Loucy (cell line): ENCODE data around the gene TRABD2B.

Experiments
- H2AFZ ChIP-seq: fragments of 200-600 bp; sonication (generic); 2 replicates; pipeline ENCODE4 v1.6.0; 2016; ENCODE audit warnings: antibody characterized with exemption, mild to moderate bottlenecking, low read length, moderate library complexity
- H3F3A ChIP-seq: fragments of 200-600 bp; 2 replicates; pipeline ENCODE4 v1.6.0; 2016; ENCODE audit warnings: antibody characterized with exemption, low read depth, mild to moderate bottlenecking
- H3K27me3 ChIP-seq: fragments of 200-600 bp; sonication (generic); 2 replicates; pipeline ENCODE4 v1.6.1; 2014; ENCODE audit warnings: low read length, mild to moderate bottlenecking; ENCODE audit not compliant: insufficient read depth, poor library complexity, severe bottlenecking
- H3K36me3 ChIP-seq: fragments of 200-600 bp; sonication (generic); 2 replicates; pipeline ENCODE4 v1.6.1; 2016; ENCODE audit warnings: low read length; ENCODE audit not compliant: insufficient read depth
- H3K4me1 ChIP-seq: fragments of 200-600 bp; sonication (generic); 2 replicates; pipeline ENCODE4 v1.5.1; 2014; ENCODE audit warnings: low read length, mild to moderate bottlenecking; ENCODE audit not compliant: insufficient read depth, poor library complexity, severe bottlenecking
- H3K4me2 ChIP-seq: fragments of 200-600 bp; sonication (generic); 2 replicates; pipeline ENCODE4 v1.6.0; 2014; ENCODE audit warnings: antibody characterized with exemption, low read length, low read depth, mild to moderate bottlenecking; ENCODE audit not compliant: poor library complexity, severe bottlenecking
- H3K4me3 ChIP-seq: fragments of 200-600 bp; sonication (generic); 2 replicates; pipeline ENCODE4 v1.5.1; 2014; ENCODE audit warnings: low read length, mild to moderate bottlenecking, mixed read lengths; ENCODE audit not compliant: poor library complexity, severe bottlenecking
- H3K79me2 ChIP-seq: fragments of 200-600 bp; sonication (generic); 2 replicates; pipeline ENCODE4 v1.6.1; 2014; ENCODE audit warnings: low read length; ENCODE audit not compliant: insufficient read depth
- H3K9ac ChIP-seq: fragments of 200-600 bp; sonication (generic); 2 replicates; pipeline ENCODE4 v1.6.0; 2014; ENCODE audit warnings: mild to moderate bottlenecking, low read depth, low read length, moderate library complexity; ENCODE audit not compliant: poor library complexity, severe bottlenecking
- H3K9me2 ChIP-seq: fragments of 200-600 bp; sonication (generic); replicated peaks from 2 replicates; pipeline ENCODE4 v1.6.1; 2016; ENCODE audit warnings: low read depth, low read length, mixed read lengths
- H3K9me3 ChIP-seq: fragments of 200-600 bp; sonication (generic); 2 replicates; pipeline ENCODE4 v1.6.1; 2014; ENCODE audit warnings: mild to moderate bottlenecking, antibody characterized with exemption, low read length, low read depth; ENCODE audit not compliant: insufficient read depth
- H4K20me1 ChIP-seq: fragments of 200-600 bp; sonication (generic); 2 replicates; pipeline ENCODE4 v1.6.0; 2014; ENCODE audit warnings: antibody characterized with exemption, low read length, mild to moderate bottlenecking; ENCODE audit not compliant: insufficient read depth, poor library complexity, severe bottlenecking
- CTCF ChIP-seq: fragments of 200-600 bp; sonication (generic); conservative IDR thresholded peaks from 2 replicates; pipeline ENCODE4 v1.5.1; 2014; ENCODE audit warnings: mild to moderate bottlenecking, antibody characterized with exemption, low read length
- EZH2phosphoT487 ChIP-seq: fragments of 200-600 bp; IDR thresholded peaks from 2 replicates; pipeline ENCODE4 v1.6.1; 2018; ENCODE audit warnings: antibody characterized with exemption, mild to moderate bottlenecking, moderate library complexity, borderline replicate concordance

Gene TRABD2B

DNA sequence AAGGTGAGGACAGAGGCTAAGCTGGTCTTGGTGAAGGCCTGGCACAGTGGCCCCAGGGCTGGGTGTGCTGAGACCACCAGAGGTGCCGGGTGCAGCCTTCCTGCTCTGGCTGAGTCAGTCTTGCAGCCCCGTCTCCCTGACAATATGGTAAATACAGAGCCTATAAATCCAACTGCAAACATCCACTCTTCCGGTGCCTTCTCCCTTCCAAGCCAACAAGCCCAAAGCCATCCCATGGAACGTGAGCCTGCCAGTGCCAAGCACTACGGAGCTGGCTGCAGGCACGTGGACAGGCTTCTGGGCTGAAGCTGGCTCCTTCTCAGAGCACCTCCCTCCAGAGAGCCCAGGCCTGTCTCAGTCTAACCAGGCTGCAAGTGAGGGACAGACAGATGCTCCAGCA, 70.0 kb downstream of the TRABD2B start:
- Histone ChIP-seq H3K9me2 (no peaks in the 10 kb centered on the region), H3K4me2 (no peak overlapping the region), H3K9ac (no peak overlapping the region), H2AFZ (no peak overlapping the region), H4K20me1 (no peaks in the 10 kb centered on the region), H3K4me3 (no peak overlapping the region), H3K79me2 (no peaks in the 10 kb centered on the region), H3K36me3 (no peaks in the 10 kb centered on the region), H3F3A (no peaks in the 10 kb centered on the region), H3K27me3 (no peaks in the 10 kb centered on the region), H3K4me1 (peaks cover 5% of the 10 kb centered on the region), H3K9me3 (no peaks in the 10 kb centered on the region)
- TF ChIP-seq CTCF (no peak), EZH2phosphoT487 (no peak)

GRCh38 chr1:47926461-47926999, 70.7 kb downstream of the TRABD2B start:
- Histone ChIP-seq H3K4me3 (no peak overlapping the region), H4K20me1 (no peaks in the 10 kb centered on the region)
- TF ChIP-seq EZH2phosphoT487 (no peak), CTCF (no peak)

DNA sequence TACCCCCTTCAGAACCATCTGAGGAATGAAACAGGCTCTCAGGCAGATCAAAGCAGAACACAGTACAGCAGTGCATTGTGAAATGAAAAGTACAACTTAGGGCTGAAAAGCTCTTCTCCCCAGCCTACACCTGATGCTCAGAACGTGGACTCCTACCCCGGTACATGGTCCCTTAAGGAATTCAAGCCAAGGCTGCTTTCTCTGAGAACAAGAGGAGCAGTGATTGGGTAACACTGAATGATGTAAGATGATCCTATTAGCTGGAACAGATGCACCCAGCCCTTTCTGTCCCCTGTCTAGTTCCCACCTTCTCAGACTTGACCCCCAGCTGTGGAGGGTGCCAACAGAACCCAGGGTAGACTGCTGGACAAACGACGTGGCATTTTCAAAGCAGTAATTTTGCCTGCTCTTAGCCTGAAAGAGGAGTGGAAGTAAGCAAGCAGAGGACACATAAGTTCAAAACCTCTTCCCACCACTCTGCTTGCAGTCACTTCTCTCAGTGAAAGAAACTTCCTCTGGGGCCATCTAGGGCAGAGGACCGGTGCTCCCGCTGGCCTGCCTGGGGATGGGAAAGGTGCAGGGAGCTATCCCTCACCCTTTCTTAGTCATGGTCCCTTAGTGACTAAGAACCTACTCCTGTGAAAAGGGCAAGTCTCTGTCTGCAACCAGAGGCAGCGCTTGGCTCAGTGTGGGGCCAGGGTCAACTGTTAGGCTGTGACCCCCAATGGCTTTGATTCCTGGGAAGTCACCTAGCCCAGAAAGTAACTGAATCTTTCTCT, 72.7 kb downstream of the TRABD2B start:
- Histone ChIP-seq H3K4me1 (no peaks in the 10 kb centered on the region), H4K20me1 (no peaks in the 10 kb centered on the region), H3K9me2 (no peaks in the 10 kb centered on the region), H3K27me3 (no peaks in the 10 kb centered on the region), H2AFZ (no peak overlapping the region), H3K4me2 (no peak overlapping the region), H3K9me3 (no peaks in the 10 kb centered on the region), H3K9ac (no peak overlapping the region), H3K79me2 (no peaks in the 10 kb centered on the region), H3K36me3 (no peaks in the 10 kb centered on the region), H3K4me3 (no peak overlapping the region), H3F3A (no peaks in the 10 kb centered on the region)
- no peak for TF ChIP-seq CTCF
- no peak for TF ChIP-seq EZH2phosphoT487

More at GRCh38 chr1:47926461-47926999, 70.7 kb downstream of the TRABD2B start:
- H3K4me2 ChIP-seq = no peak overlapping the region
- H3K79me2 ChIP-seq = no peaks in the 10 kb centered on the region
- H3K27me3 ChIP-seq = no peaks in the 10 kb centered on the region
- no peak overlapping the region for H2AFZ ChIP-seq
- H3K9me2 ChIP-seq = no peaks in the 10 kb centered on the region
- H3K9ac ChIP-seq = no peak overlapping the region
- H3K36me3 ChIP-seq = no peaks in the 10 kb centered on the region
- no peaks in the 10 kb centered on the region for H3K9me3 ChIP-seq
- H3F3A ChIP-seq = no peaks in the 10 kb centered on the region
- H3K4me1 ChIP-seq = peaks cover 5% of the 10 kb centered on the region
